Smooth muscle cell (in vitro differentiated cells): Measurements from ENCODE around the gene BRICD5. TPM values are rescaled to one million over a fixed set of nuclear protein-coding genes. Genes with fewer than 3 reads are reported as not detected.

Source experiments
- DNase-seq: peaks from one replicate; lab custom pipeline; 2025; ENCODE audit not compliant: unreplicated experiment; lab: John Stamatoyannopoulos, UW
- H2AFZ ChIP-seq: fragments of 200-600 bp; sonication (generic); 2 replicates; pipeline ENCODE4 v1.6.0; 2016; ENCODE audit warnings: antibody characterized with exemption, low read depth, mild to moderate bottlenecking
- H3F3A ChIP-seq: fragments of 200-600 bp; sonication (generic); 2 replicates; pipeline ENCODE4 v1.6.0; 2017; ENCODE audit warnings: antibody characterized with exemption, low read depth
- H3K27ac ChIP-seq: fragments of 200-600 bp; sonication (generic); 2 replicates; pipeline ENCODE4 v1.5.1; 2016; ENCODE audit warnings: low read depth, mild to moderate bottlenecking
- H3K27me3 ChIP-seq: fragments of 200-600 bp; sonication (generic); 2 replicates; pipeline ENCODE4 v1.6.1; 2016; ENCODE audit warnings: low read depth, mild to moderate bottlenecking
- H3K36me3 ChIP-seq: fragments of 200-600 bp; sonication (generic); 2 replicates; pipeline ENCODE4 v1.5.1; 2016; ENCODE audit warnings: low read depth
- H3K4me1 ChIP-seq: fragments of 200-600 bp; sonication (generic); 2 replicates; pipeline ENCODE4 v1.5.1; 2016; ENCODE audit warnings: low read depth
- H3K4me2 ChIP-seq: fragments of 200-600 bp; sonication (generic); 2 replicates; pipeline ENCODE4 v1.6.0; 2016; ENCODE audit warnings: mild to moderate bottlenecking
- H3K4me3 ChIP-seq: fragments of 200-600 bp; sonication (generic); 2 replicates; pipeline ENCODE4 v1.5.1; 2016; ENCODE audit warnings: mild to moderate bottlenecking
- H3K79me2 ChIP-seq: fragments of 200-600 bp; sonication (generic); 2 replicates; pipeline ENCODE4 v1.6.0; 2016; ENCODE audit warnings: low read depth, mild to moderate bottlenecking
- H3K9ac ChIP-seq: fragments of 200-600 bp; sonication (generic); 2 replicates; pipeline ENCODE4 v1.6.0; 2016; ENCODE audit warnings: low read depth
- H3K9me3 ChIP-seq: fragments of 200-600 bp; sonication (generic); replicated peaks from 2 replicates; pipeline ENCODE4 v1.5.1; 2016; ENCODE audit warnings: low read depth
- H4K20me1 ChIP-seq: fragments of 200-600 bp; sonication (generic); 2 replicates; pipeline ENCODE4 v1.6.0; 2016; ENCODE audit warnings: low read depth
- CTCF ChIP-seq: fragments of 200-600 bp; sonication (generic); IDR thresholded peaks from 2 replicates; pipeline ENCODE4 v1.5.1; 2017; ENCODE audit warnings: borderline replicate concordance, mild to moderate bottlenecking, antibody characterized with exemption; ENCODE audit not compliant: insufficient read depth, poor library complexity, severe bottlenecking
- WGBS: methylation state at CpG from one replicate; pipeline ENCODE4 v1.1.7; 2016; ENCODE audit warnings: low lambda C conversion rate; 5-methylcytosine and 5-hydroxymethylcytosine counted together
- polyA plus RNA-seq: library from polyadenylated mRNA; unstranded; fragments of >200 nt; fragmentation: Nextera tagmentation; extraction: Ambion mirVana; gene quantifications from 2 replicates; pipeline ENCODE4 v1.2.1, GENCODE V29; 2016
- total RNA-seq: library from RNA; depleted of rRNA; stranded (reverse); fragments of >200 nt; gene quantifications from 2 replicates; pipeline ENCODE4 v1.2.3, GENCODE V29; 2014

BRICD5 gene
- total and polyA plus RNA-seq, 2 experiments from 2014 or later = 2.0 to 4.7 TPM

DNA sequence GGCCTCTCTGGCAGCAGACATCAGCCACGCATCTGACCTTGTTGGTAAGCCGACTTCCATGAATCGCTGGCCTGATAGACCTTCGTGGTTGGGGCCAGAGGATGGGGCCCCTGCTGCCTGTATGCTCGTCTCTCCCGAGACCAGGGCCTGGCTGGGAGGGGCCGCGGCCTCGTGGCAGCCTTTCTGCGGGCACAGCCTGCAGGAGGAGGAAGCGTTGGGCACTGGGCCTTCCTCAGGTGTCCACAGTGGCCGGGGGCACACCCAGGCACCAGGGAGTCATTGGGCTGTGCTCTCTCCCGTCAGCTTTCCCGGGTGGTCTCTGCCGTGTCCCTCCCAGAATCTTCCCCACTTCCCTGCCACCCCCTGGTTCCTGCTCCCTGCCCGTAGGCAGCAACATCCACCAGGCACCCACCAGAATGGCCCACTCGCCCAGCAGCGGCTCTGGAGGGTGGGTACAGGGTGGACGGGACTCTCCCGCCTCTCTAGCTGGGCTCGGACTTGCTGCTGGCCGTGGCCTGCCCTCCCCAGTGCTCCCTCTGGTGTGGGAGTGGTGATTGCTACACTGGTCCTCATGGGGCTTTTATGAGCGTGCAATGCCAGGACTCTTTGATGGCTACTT is 19.1 kb upstream of the BRICD5 start:
- Histone ChIP-seq H3F3A (no peaks in the 10 kb centered on the region), H4K20me1 (peaks cover 75% of the 10 kb centered on the region), H3K27me3 (no peaks in the 10 kb centered on the region), H3K4me1 (peaks cover under 1% of the 10 kb centered on the region), H3K9ac (no peak overlapping the region), H3K79me2 (peaks cover 40% of the 10 kb centered on the region), H3K4me3 (no peak overlapping the region), H3K4me2 (no peak overlapping the region), H3K27ac (no peak overlapping the region), H3K36me3 (no peaks in the 10 kb centered on the region), H3K9me3 (no peaks in the 10 kb centered on the region), H2AFZ (no peak overlapping the region)
- WGBS = 95% methylated on average over 22 of the region's 23 CpGs
- TF ChIP-seq CTCF = no peak
- DNase-seq = no peak

DNA sequence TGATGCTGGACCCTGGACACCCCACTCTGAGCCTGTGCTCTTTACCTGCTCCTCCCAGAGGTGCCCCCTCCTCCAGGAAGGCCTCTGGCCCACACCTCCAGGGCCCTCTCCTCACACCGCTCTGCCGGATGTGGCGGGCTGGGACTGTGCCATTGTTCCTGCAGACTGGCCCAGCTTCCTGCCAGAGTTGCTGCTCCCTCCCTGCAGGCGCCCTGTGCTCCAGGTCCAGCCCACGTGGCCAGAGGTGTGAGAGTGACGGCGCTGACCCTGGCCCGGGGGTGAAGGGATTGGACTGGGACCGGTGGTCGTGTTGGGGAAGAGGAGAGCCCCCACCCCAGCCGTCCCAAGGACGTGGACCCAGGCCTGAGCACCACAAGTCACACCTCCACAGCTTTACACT is 18.4 kb upstream of the BRICD5 start:
- H3K9me3 ChIP-seq = no peaks in the 10 kb centered on the region
- no peaks in the 10 kb centered on the region for H3K27me3 ChIP-seq
- no peak overlapping the region for H3K9ac ChIP-seq
- no peak overlapping the region for H2AFZ ChIP-seq
- no peak for TF ChIP-seq CTCF
- no peak overlapping the region for H3K27ac ChIP-seq
- no peak for DNase-seq
- peaks cover 6% of the 10 kb centered on the region for H3K4me1 ChIP-seq
- H3K36me3 ChIP-seq = no peaks in the 10 kb centered on the region
- no peak overlapping the region for H3K4me3 ChIP-seq
- peaks cover 77% of the 10 kb centered on the region for H4K20me1 ChIP-seq
- H3F3A ChIP-seq = no peaks in the 10 kb centered on the region
- no peak overlapping the region for H3K4me2 ChIP-seq
- WGBS = 95% methylated on average over 12 of the region's 12 CpGs
- peaks cover 46% of the 10 kb centered on the region for H3K79me2 ChIP-seq

DNA sequence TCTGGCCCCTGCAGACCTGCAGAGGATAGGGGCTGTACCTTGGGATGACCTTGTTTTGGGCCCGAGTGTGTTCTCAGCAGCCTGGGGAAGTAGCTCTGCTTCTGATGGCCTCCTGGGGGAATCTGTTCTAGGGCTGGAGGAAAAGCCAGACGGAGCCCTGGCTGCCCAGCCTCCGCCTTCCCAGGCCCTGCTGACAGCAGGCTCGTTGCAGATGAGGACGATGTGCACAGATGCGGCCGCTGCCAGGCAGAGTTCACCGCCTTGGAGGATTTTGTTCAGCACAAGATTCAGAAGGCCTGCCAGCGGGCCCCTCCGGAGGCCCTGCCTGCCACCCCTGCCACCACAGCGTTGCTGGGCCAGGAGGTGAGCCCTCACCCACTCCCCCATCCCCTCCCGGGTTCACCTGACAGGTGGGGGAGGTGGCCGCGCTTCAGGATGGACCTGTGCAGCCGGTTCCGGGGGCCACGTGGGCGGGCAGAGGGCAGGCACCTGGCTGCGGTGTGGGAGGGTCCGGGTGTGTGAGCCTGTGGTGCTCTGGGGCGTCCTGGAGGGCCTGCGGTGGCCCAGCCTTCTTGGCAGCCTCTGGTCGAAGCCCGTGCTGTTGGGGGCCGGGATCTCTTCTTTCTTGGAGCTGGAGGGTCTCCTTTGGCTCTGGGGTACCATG is 17.6 kb upstream of the BRICD5 start:
- TF ChIP-seq CTCF = no peak
- H3K9me3 ChIP-seq = no peaks in the 10 kb centered on the region

More for the DNA sequence above, 17.6 kb upstream of the BRICD5 start:
- H3K4me2 ChIP-seq = no peak overlapping the region
- 93% methylated on average over 20 of the region's 25 CpGs for whole genome bisulfite sequencing
- peaks cover 6% of the 10 kb centered on the region for H3K4me1 ChIP-seq
- H3K79me2 ChIP-seq = peaks cover 50% of the 10 kb centered on the region
- no peak overlapping the region for H3K9ac ChIP-seq
- no peaks in the 10 kb centered on the region for H3K27me3 ChIP-seq
- no peaks in the 10 kb centered on the region for H3F3A ChIP-seq
- H3K27ac ChIP-seq = no peak overlapping the region
- H3K4me3 ChIP-seq = no peak overlapping the region
- H2AFZ ChIP-seq = no peak overlapping the region
- DNase-seq = no peak
- peaks cover 71% of the 10 kb centered on the region for H4K20me1 ChIP-seq
- no peaks in the 10 kb centered on the region for H3K36me3 ChIP-seq
